ENCODE measurements around the gene LDLRAP1.

The LDLRAP1 gene

DNA sequence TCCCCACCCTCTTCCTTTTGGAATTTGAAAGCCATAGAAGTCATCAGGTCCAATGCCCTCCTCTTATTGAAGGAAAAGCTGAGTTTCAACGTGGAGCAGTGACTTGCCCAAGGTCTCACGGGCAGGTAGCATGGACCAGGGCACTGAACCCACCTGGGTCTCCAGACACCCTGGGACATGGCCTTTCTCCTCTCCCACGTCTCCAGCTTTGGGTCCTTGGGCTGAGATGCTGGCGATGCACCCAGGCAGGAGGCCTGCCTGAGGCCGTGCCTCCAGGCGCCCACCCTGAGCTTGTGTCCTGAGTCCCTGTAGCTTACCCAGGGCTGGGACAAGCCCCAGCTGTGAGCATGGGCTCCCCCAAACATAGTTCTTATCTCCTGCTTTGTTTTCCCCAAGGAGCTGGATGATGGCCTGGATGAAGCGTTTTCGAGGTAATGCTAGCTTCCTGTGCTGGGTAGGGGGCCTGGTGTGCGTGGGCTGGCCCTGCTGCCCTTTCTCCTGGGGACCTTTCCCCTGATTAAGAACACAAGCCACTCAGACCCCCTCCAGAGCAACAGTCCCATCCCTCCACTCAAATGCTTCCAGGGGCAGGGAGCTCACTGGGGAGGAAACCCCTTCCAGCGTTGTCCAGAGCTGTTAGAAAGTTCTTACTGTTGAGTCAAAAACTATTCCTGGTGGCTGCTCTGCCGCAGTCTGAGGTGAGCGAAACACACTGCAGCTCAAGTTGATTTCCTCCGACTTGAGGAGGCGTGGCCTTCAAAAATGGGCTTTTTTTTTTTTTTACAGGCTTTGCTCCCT lies 21.6 kb downstream of the LDLRAP1 start:
- TF ChIP-seq, protein P1, sequence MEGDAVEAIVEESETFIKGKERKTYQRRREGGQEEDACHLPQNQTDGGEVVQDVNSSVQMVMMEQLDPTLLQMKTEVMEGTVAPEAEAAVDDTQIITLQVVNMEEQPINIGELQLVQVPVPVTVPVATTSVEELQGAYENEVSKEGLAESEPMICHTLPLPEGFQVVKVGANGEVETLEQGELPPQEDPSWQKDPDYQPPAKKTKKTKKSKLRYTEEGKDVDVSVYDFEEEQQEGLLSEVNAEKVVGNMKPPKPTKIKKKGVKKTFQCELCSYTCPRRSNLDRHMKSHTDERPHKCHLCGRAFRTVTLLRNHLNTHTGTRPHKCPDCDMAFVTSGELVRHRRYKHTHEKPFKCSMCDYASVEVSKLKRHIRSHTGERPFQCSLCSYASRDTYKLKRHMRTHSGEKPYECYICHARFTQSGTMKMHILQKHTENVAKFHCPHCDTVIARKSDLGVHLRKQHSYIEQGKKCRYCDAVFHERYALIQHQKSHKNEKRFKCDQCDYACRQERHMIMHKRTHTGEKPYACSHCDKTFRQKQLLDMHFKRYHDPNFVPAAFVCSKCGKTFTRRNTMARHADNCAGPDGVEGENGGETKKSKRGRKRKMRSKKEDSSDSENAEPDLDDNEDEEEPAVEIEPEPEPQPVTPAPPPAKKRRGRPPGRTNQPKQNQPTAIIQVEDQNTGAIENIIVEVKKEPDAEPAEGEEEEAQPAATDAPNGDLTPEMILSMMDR (IDR thresholded peaks at IDR 0.05; ENCODE audit: low read depth, low read length), result no peak
- no peak for DNase-seq (ENCODE audit: extremely low read depth, low read depth)

DNA sequence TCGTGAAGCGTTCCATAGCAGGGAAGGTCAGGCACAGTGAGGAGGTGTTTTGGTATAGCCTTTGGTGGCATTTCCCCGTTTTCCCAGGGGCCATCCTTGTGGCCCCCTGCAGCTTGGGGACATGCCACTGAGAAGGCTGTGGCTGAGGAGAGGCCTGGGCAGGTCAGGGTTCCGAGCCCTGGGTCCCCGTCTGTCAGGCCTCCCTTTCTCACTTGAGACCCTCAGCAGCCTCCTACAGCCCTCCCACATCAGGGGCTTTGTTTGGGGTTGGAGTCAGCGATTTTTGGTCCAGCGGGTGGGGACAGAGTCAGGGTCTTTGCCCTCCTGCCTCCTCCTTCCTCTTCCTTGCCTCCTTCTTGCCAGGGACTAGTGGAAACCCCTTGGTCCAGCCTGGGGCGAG lies 22.2 kb downstream of the LDLRAP1 start:
- no peak for DNase-seq (ENCODE audit: extremely low read depth, low read depth)
- TF ChIP-seq, protein P1 (IDR thresholded peaks at IDR 0.05; ENCODE audit: low read depth, low read length), result no peak

DNA sequence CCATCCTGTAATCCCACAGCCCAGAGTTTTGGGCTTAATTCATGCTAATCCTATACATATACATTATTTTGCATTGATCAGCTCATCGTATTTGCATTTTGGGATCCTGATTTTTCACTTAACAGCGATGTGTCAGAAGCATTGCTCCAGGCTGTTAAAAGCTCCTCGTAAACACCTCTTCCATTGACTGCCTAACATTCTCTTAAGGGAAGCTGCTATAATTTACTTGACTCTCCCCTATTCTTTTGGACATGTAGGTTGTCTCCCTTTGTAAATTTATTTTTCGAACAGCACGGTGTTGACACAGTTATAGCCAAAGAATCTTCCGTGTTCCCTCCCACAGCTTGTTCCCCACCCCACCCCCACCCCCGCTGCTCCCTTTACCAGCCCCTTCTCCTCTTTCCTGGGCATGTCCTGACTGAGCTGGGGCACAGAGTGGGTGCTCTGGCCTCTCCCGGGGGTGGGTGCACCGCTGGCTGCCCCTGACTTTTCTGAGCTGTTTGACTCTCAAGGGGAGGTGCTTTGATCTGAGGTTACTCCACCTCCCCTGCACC lies 22.8 kb downstream of the LDLRAP1 start:
- TF ChIP-seq, protein P1 (IDR thresholded peaks at IDR 0.05; ENCODE audit: low read depth, low read length), result no peak
- no peak for DNase-seq (ENCODE audit: extremely low read depth, low read depth)

DNA sequence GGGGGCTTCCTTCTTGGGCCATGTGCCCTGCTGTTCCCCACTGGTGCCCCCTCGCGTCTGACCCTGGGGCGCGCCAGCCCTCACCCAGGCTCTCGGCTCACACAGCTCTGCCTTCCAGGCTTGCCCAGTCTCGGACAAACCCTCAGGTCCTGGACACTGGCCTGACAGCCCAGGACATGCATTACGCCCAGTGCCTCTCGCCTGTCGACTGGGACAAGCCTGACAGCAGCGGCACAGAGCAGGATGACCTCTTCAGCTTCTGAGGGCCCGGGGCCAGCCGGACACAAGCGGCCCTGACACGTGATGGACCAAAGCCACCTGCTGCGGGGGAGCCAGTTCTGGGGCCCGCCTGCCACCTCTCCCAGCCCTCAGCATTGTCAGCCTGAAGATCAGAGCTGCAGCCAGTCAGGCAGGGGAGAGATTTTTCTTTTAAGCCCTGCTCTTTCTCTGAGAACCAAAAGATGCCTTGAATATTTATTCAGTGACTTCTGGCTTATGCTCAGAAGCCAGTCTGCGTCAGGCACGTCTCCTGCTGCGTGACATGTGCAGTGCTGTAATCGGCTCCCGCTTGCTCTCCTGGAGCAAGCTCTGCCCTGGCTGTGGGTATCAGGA lies 23.4 kb downstream of the LDLRAP1 start:
- TF ChIP-seq, protein P1 (IDR thresholded peaks at IDR 0.05; ENCODE audit: low read depth, low read length), result no peak
- no peak for DNase-seq (ENCODE audit: extremely low read depth, low read depth)

DNA sequence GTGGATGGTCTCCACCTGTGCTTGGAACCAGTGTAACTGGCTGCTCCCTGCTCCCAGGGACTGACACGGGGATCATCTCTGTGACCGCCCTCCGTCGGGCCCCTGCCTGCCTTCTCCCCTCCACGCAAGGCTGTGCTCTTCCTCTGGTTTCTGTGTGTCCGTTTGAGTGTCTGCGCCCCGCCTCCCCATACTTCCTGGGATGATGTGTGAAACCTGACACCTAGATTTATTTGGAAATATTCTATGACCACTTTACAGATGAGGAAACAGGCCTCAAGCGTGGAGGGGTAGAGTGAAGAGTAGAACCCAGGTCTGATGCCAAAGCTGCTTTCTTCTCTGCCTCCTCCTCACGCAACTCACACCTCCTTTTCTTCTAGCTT lies 24.3 kb downstream of the LDLRAP1 start:
- DNase-seq (ENCODE audit: extremely low read depth, low read depth), result no peak
- TF ChIP-seq, protein P1 (IDR thresholded peaks at IDR 0.05; ENCODE audit: low read depth, low read length), result no peak

DNA sequence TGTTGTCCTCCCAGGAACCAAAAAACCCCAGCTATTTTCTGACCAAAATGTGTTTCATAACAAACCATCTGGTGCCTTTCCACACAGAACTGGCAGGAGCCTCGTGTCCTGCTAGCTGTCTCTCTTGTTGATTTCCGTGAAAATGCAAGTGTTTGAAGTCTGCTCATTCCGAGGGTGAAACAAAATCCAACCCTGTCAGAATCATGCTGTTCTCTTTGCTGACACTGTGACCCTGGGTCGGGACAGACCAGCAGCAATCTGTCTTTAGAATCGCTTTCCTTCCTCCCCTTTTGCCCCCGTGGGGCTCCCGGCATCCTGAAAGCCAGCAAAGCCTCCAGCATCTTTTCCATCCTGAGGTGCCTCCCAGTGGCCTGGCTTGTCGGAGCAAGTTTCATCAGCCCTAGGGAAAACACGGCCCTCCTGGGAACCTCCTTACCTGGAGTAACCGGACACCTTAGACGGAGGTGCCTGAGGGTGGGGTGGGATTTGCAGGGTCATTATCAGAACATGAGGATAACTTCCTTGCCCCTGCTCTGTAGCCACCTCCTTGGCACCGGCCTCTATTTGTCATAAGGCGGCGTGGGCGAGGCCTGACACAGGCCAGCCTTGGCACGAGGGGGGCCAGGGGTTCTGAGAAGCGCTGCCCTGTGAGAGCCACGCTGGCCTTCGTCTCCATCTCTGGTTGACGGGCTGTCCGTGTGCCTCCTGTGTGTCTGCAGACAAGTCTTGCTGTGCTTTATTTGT lies 24.9 kb downstream of the LDLRAP1 start:
- DNase-seq (ENCODE audit: extremely low read depth, low read depth), result no peak

More for the DNA sequence above, 24.9 kb downstream of the LDLRAP1 start:
- TF ChIP-seq, protein P1 (IDR thresholded peaks at IDR 0.05; ENCODE audit: low read depth, low read length), result no peak; the same call in none of the 2 replicates
